ENCODE data around the gene NT5C1A.

NT5C1A gene

DNA sequence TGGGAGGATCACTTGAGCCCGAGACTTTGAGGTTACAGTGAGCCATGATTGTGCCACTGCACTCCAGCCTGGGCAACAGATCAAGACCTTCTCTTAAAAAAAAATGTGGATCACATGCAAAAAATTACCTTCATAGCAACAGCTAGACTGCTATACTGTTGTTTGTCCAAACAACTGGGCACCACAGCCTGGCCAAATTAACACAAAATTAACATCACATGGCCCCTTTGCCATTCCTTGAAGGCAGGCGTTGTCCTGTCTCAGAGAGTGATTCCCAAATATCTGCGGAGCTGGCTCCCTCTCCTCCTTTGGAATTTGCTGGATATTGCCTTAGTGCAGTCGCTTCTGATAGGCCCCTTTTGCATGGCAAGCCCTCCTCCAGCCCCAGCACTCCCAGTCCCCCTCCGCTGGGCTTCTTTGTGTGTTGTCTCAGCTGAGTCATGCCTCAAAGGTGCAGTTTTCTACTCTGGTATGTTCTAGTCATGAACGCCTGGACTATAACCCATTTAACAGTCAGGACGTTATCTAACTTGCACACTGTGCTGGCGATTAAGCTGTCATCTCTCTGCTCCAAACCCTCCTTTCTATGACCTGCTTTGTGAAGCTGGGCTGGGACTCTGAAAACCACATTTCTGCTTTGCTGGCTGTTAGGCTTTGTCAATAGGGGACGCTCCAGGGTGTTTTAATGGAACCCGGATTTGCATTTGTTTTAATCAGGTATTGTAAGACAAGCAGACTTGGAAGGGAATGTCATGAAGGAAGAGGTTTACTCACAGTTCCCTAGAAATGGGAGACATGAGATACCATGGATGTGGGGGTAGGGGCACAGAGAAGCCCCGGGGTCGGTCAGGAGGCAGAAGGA lies 39.4 kb upstream of the NT5C1A start:
- DNase-seq (ENCODE audit: low read depth) = peak; percentile 62
- peak; percentile 28 for TF ChIP-seq CTCF (IDR thresholded peaks at IDR 0.05; ENCODE audit: low read length, missing control alignments)
- no peak overlapping the region for H3K4me3 ChIP-seq (replicated peaks; ENCODE audit: low read depth, low read length)

GRCh38 chr1:39707506-39707905 lies 35.6 kb upstream of the NT5C1A start:
- no peak for TF ChIP-seq CTCF (IDR thresholded peaks at IDR 0.05; ENCODE audit: low read length, missing control alignments)
- no peak for DNase-seq (ENCODE audit: low read depth)

GRCh38 chr1:39704757-39705156 lies 32.9 kb upstream of the NT5C1A start:
- no peak for TF ChIP-seq CTCF (IDR thresholded peaks at IDR 0.05; ENCODE audit: low read length, missing control alignments)
- no peak for DNase-seq (ENCODE audit: low read depth)
- no peak overlapping the region for H3K4me3 ChIP-seq (replicated peaks; ENCODE audit: low read depth, low read length)

More at GRCh38 chr1:39707506-39707905, 35.6 kb upstream of the NT5C1A start:
- H3K4me3 ChIP-seq (replicated peaks; ENCODE audit: low read depth, low read length) = no peak overlapping the region

DNA sequence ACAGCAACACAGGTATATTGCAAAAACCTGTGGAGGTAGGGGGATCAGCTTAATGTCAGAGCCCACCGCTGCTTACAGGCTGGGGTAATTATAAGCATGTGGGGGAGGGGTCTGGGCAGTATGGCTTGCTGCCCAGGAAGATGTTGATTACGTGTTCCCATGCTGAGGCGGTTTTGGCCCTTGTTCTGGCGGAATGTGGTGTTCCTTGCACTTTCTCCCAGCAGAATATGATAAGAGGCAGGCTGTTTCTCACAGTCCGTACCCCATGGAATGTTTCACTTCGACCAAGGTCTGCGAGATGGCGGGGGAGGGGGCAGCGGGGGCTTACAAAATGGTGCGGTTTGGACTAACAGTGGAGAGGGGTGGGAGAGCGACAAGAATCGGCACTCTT lies 29.1 kb upstream of the NT5C1A start:
- no peak for TF ChIP-seq CTCF (IDR thresholded peaks at IDR 0.05; ENCODE audit: low read length, missing control alignments)
- DNase-seq (ENCODE audit: low read depth) = peak; percentile 75
- peak overlapping the region; percentile 38 for H3K4me3 ChIP-seq (replicated peaks; ENCODE audit: low read depth, low read length)

DNA sequence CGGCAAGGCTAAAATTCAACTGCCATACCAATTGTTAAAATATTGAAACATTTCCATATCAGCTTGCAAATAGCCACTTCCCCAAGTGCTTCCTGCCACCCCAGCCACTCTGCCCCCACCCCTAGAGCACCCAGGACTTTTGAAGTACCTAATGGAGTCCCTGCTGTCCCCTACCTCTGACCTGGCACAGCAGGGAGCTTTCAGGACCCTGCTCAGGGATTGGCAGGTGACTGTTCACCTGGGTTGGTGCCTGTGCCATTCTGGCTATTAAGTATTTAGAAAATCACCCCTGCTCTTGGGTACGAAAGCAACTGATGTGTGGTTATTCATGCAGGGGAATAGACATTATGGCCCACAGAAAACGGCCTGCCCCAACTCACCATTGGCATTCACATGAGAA lies 28.4 kb upstream of the NT5C1A start:
- DNase-seq (ENCODE audit: low read depth) = no peak
- no peak overlapping the region for H3K4me3 ChIP-seq (replicated peaks; ENCODE audit: low read depth, low read length)
- TF ChIP-seq CTCF (IDR thresholded peaks at IDR 0.05; ENCODE audit: low read length, missing control alignments) = no peak

DNA sequence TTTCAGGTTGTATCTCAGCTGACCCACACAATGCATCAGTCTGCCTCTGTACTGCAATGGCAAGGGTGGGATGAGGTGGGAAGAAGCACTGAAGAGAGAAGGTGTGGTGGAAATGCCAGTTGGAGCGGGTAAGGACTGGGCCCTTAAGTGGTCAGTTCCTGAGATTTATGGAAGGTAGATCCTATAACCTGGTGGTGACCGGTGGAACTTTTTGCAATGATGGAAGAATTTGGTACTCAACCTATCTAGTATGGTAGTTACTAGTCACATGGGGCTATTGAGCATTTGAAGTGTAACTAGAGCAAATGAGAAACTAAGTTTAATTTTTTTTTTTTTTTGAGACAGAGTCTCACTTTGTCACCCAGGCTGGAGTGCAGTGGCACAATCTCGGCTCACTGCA lies 27.5 kb upstream of the NT5C1A start:
- TF ChIP-seq CTCF (IDR thresholded peaks at IDR 0.05; ENCODE audit: low read length, missing control alignments) = no peak
- DNase-seq (ENCODE audit: low read depth) = no peak
- no peak overlapping the region for H3K4me3 ChIP-seq (replicated peaks; ENCODE audit: low read depth, low read length)

DNA sequence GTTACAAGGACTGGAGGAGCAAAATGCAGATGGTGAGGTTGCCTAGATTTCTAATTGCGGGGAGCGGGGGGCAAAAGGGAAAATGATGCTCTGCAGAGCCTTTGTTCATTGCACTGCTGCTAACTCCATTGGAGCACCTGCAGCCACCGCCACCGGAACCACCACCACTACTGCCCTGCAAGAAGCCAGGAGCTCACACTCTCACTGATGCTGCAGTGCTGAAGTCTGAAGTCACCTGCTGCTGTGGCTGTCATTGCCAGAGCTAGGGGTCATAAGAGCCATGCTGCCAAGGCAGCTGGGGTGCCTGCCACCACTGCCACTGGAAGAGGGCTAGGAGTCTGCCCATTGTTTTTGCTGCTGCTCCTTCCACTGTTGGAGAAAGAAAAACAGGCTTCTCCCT lies 26.7 kb upstream of the NT5C1A start:
- no peak for TF ChIP-seq CTCF (IDR thresholded peaks at IDR 0.05; ENCODE audit: low read length, missing control alignments)
- no peak overlapping the region for H3K4me3 ChIP-seq (replicated peaks; ENCODE audit: low read depth, low read length)
- no peak for DNase-seq (ENCODE audit: low read depth)
